ENCODE data around the gene CISD3.
"Not testable (repeated sequence)": the region's sequence is repeated elsewhere in the genome, so short reads cannot be mapped to it uniquely, and the experiment has no call there.

Gene CISD3

GRCh38 chr17:38709104-38709820 is 20.9 kb upstream of the CISD3 start:
- no peak for DNase-seq

GRCh38 chr17:38709864-38710603 is 20.1 kb upstream of the CISD3 start:
- no peak for DNase-seq

- DNase-seq = no peak
Observed at GRCh38 chr17:38710604-38710962, 19.6 kb upstream of the CISD3 start.

GRCh38 chr17:38710985-38711384 is 19.2 kb upstream of the CISD3 start:
- no peak for DNase-seq

GRCh38 chr17:38711792-38712571 is 18.2 kb upstream of the CISD3 start:
- no peak for DNase-seq

- DNase-seq = no peak
Observed at GRCh38 chr17:38712593-38712992, 17.5 kb upstream of the CISD3 start.

- DNase-seq = no peak
Observed at GRCh38 chr17:38713456-38714075, 16.6 kb upstream of the CISD3 start.

GRCh38 chr17:38715216-38715943 is 14.8 kb upstream of the CISD3 start:
- no peak for DNase-seq

GRCh38 chr17:38716368-38717005 is 13.7 kb upstream of the CISD3 start:
- no peak for DNase-seq

GRCh38 chr17:38717139-38717745 is 12.9 kb upstream of the CISD3 start:
- DNase-seq = peak; percentile 49

GRCh38 chr17:38719289-38719942 is 10.7 kb upstream of the CISD3 start:
- no peak for DNase-seq

GRCh38 chr17:38719943-38720641 is 10.0 kb upstream of the CISD3 start:
- no peak for DNase-seq

- no peak for DNase-seq
Observed at GRCh38 chr17:38720941-38721340, 9.2 kb upstream of the CISD3 start.

- no peak for DNase-seq
Observed at GRCh38 chr17:38721802-38722201, 8.3 kb upstream of the CISD3 start.

GRCh38 chr17:38724337-38724988 is 5.7 kb upstream of the CISD3 start:
- peak; percentile 28 for DNase-seq

GRCh38 chr17:38725066-38725465 is 5.1 kb upstream of the CISD3 start:
- no peak for DNase-seq

GRCh38 chr17:38726145-38726544 is 4.0 kb upstream of the CISD3 start:
- not testable (repeated sequence) for DNase-seq

- no peak for DNase-seq
Observed at GRCh38 chr17:38727736-38728135, 2.4 kb upstream of the CISD3 start.

GRCh38 chr17:38728290-38728831 is 1.8 kb upstream of the CISD3 start:
- DNase-seq = no peak
